ENCODE measurements around the gene CPLANE1. TPM values are rescaled to one million over a fixed set of nuclear protein-coding genes. Genes with fewer than 3 reads are reported as not detected.

The CPLANE1 gene
- total and polyA plus RNA-seq, 10 of the 15 experiments (the other 5 are each of a cell fraction or from before 2014, with no cell fraction given): 1.7 to 14.8 (median 6.7) TPM

GRCh38 chr5:37208883-37209797 lies 40.0 kb downstream of the CPLANE1 start (continued):
- TF ChIP-seq ZNF687 (IDR thresholded peaks at IDR 0.05) (no peak), CHD2 (IDR thresholded peaks at IDR 0.05; ENCODE audit: borderline replicate concordance, low read depth, low read length) (no peak), POLR2A (IDR thresholded peaks at IDR 0.05; ENCODE audit: low read depth, low read length) (peak; percentile 40; the same call in 1 of the 2 replicates)

GRCh38 chr5:37207802-37208201 lies 41.4 kb downstream of the CPLANE1 start:
- ChIA-PET CTCF (no interaction called here), POLR2A (no interaction called here), RAD21 (ENCODE audit: unreplicated experiment) (no interaction called here), SMC1A (ENCODE audit: uncharacterized antibody, unreplicated experiment) (no interaction called here)
- H3K36me3 ChIP-seq (ENCODE audit: control insufficient read depth in 2 of 2, insufficient read depth in 2 of 2, low read length in 1 of 2): peaks cover 0 to 5% of the 10 kb centered on the region in 2 experiments; a peak in 3 of 4 replicates
- FAIRE-seq: no peak
- in situ Hi-C loops (cut with MboI): no loop called here
- 75% methylated on average over 3 of the region's 3 CpGs for WGBS (ENCODE audit: insufficient coverage, insufficient replicate concordance, low lambda C conversion rate, missing lambda C conversion rate)
- H3K27ac ChIP-seq (ENCODE audit: control insufficient read depth, insufficient read depth): no peak overlapping the region
- no TSS peak for BruUV-seq (replicated peaks)
- no peak for ATAC-seq
- H2AFZ ChIP-seq (ENCODE audit: control insufficient read depth, low read depth, low read length): no peak overlapping the region
- no peaks in the 10 kb centered on the region; the same call in 1 of the 2 replicates for H3K4me1 ChIP-seq (ENCODE audit: control insufficient read depth, insufficient read depth, low read length)
- H3K4me2 ChIP-seq (ENCODE audit: control insufficient read depth, insufficient read depth): no peak overlapping the region
- H4K20me1 ChIP-seq (ENCODE audit: control insufficient read depth, insufficient read depth): no peaks in the 10 kb centered on the region
- no peak for DNase-seq (ENCODE audit: low read depth, low spot score)
- no peak for TF ChIP-seq PKNOX1 (IDR thresholded peaks at IDR 0.05)
- TF ChIP-seq SUZ12 (IDR thresholded peaks at IDR 0.05; ENCODE audit: unreplicated experiment): no peak
- no peak for TF ChIP-seq CREM (IDR thresholded peaks at IDR 0.05; ENCODE audit: low read depth)
- no peak for TF ChIP-seq E4F1 (IDR thresholded peaks at IDR 0.05; ENCODE audit: borderline replicate concordance, partially characterized antibody)
- H3K79me2 ChIP-seq (ENCODE audit: control insufficient read depth, insufficient read depth, low read length): no peaks in the 10 kb centered on the region
- intact Hi-C loops (cut with micrococcal nuclease; ENCODE audit: unreplicated experiment): loop anchor here (10.0 kb wide), 1 partner anchor 483 kb away; no protein-coding TSS in a partner anchor
- H3K9me3 ChIP-seq (replicated peaks; ENCODE audit: control insufficient read depth, insufficient read depth, low read length): no peaks in the 10 kb centered on the region; the same call in 2 of the 3 replicates
- H3K27me3 ChIP-seq (replicated peaks in 1 of 2; ENCODE audit: control insufficient read depth in 2 of 2, insufficient read depth in 2 of 2, low read length in 1 of 2): no peaks in the 10 kb centered on the region
- no peak overlapping the region for H3K9ac ChIP-seq (ENCODE audit: control insufficient read depth, insufficient read depth, low read length)
- H3K4me3 ChIP-seq: no peak overlapping the region
